ENCODE data around the gene S100A7A.

S100A7A gene

DNA sequence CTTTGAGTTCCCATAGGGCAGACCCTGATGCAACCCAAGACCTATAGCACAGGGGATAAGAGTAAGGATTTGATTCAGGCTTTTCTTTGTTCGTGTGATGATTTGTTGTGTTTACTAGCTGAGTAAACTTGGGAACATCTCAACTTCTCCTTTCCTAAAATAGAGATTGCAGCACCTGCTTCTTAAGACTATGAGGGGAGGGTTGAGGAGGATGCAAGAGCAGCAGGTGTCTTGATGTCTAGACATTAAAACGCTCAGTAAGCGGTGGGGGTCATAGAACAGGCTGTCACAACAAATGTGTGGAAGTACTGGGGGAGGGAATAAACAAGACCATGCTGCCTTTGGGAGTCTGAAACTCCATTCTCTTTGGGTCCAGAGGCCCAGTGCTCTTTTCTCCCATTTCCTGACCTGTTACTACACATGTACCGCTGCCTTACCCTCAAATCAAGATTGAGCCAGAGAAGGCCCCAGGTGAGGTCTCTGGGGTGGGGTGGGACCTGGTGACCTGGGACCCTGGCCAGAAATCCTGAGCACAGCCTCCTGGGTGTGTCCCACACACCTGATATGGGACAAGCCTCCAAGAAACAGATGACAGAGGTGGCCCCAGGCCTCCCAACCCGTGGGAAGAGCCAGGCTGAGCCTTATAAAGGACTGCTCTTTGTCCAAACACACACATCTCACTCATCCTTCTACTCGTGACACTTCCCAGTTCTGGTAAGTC, at the start of gene S100A7A:
S100A7A (plus strand) TSS at position 671 of the 721 bp plus-strand sequence. CDS start 1,563 bp downstream, outside the sequence.
- DNase-seq (ENCODE audit: low spot score) = peak; percentile 36

DNA sequence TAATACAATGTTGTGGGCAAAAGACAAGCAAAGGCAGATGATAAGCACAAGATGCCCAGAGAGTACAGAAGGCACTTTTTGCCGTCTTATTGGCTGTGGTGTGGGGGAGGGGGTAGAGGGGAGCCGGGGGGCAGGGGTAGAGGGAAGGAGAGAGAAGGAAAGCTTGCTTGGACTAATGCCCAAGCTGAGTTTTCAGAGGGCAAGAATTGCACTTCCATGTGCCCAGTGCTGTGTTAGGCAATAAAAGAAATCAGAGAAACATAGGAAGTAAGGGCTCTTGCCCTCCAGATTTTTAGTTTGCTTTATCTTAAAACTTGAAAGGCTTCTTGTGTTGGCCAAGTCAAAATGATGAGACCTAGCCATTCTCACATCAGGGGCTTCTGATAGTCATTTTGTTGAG, 49.2 kb upstream of the S100A7A start:
- no peak for DNase-seq (ENCODE audit: low spot score)

DNA sequence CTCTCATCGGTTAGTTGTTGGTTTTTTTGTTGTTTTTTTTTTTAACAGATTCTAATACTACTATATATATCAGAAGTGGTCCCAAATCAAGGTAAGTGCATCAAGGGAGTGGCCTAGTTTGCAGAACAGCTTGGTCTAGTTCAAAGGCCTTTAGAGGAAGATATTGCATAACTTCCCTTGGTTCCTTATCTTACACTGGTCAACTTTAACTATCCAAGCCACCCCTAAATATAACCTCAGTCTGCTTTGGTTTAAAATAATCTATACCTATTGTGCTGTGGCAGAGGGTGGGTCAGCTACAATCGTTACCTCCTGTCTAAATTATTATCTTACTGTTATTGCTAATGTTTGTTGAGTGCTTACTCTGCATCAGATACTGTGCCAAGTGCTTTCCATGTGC, 47.8 kb upstream of the S100A7A start:
- DNase-seq (ENCODE audit: low spot score) = no peak

DNA sequence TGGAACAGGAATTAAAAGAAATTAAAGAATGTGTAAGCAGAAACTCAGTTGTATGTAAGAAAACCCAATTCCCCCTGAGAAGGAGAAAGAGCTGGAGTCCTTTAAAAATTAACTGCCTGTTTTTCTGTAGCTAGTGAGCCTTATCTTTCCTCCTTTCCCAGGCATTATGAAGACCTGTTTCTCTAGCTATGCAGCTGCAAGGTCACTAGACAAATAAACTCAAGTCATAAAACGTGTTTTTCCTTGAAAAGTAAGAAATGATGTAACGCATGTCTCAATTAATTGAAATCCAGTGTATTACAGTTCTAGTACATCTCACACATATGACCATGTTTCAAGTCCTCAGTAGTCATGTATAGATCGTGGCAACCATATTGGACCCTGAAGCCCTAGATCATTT, 46.2 kb upstream of the S100A7A start:
- no peak for DNase-seq (ENCODE audit: low spot score)

DNA sequence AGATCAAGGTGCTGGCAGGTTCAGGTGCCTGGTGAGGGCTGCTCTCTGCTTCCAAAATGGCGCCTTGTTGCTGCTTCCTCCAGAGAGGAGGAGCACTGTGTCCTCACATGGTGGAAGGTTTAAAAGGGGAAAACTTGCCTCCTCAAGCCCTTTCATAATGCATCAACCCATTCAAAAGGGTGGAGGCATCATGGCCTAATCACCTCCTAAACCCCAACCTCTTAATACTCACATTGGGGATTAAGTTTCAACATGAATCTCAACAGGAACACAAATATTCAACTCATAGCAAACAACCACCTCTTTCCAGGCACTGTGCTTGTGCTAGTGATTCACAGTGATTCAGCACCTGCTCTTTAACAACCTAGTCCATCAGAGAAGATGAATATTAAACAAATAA, 45.1 kb upstream of the S100A7A start:
- no peak for DNase-seq (ENCODE audit: low spot score)

DNA sequence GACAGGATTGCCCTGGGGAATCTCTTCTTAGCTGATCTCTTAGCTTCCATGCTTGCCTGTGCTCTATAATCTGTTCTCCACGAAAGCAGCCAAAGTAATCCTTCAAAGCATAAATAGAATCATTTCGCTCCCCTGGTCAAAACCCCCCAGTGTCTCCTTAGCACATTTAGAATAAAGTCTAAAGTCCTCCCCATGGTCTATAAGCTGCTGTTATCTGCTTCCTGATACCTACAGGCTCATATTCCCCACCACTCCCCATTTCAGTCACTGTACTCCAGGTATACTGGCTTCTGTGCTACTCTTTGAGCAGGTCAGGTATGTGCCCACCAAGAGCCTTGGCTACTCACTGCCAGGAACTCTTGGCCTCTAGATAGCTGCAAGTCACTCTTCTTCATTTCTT, 43.7 kb upstream of the S100A7A start:
- DNase-seq (ENCODE audit: low spot score) = no peak

DNA sequence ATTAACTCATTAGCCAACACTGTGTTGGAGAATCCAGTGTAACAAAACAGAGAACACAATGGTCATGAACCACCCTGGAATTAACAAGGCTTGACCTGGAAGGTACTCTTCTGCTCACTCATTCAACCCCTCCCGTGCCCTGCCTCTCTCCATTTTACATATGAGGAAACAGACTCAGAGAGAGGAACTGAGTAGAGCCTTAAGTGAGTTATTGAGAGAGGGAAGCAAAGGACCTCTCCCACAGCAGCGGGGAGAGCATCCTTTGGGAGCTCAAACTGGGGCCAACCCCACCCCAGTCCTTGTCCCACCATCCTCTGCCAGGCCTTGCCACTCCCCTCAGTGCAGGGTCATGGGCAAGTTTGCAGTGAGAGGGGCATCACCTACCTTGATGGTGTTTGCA, 42.2 kb upstream of the S100A7A start:
- DNase-seq (ENCODE audit: low spot score) = no peak

DNA sequence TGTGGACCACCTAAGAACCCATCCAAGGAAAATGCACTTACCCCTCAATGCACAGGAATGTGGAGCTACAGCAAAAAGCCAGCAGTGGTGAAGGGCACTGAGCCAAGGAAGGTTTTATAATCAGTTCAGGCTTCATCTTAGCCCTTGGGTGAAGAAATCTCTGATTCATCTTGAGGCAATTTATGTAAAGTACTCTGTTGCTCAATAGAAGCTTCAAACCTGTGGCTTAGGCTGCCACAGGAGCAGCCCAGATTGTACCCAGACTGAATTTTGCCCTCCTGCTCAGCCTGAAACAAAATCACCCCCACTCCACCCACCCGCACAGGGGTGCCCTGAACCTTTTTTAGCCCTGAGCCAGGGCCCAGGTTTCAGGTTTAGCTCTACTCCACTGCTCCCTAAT, 40.8 kb upstream of the S100A7A start, which contains the start of gene S100A12:
S100A12 (minus strand) TSS at position 111 of the 400 bp plus-strand sequence. CDS start 1,029 bp downstream, outside the sequence.
- DNase-seq (ENCODE audit: low spot score) = no peak

DNA sequence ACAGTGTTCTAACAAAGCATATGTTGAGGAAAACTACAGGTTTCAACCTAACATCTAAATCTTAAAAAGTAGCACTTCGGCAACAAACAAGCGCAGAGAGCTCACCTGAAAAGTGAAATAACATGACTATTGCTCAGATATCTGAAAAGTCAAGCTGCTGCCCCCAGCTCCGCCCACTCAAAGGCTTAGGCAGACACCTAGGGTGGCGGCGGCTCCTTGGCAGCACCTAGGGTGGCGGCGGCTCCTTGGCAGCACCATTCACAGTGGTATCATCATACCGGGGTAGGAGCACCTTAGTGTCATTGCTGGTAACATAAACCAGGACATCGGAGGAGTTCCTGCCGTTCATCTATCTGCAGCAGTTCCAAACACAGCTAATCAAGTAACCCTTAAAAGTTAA, 36.7 kb upstream of the S100A7A start:
- DNase-seq (ENCODE audit: low spot score) = no peak

DNA sequence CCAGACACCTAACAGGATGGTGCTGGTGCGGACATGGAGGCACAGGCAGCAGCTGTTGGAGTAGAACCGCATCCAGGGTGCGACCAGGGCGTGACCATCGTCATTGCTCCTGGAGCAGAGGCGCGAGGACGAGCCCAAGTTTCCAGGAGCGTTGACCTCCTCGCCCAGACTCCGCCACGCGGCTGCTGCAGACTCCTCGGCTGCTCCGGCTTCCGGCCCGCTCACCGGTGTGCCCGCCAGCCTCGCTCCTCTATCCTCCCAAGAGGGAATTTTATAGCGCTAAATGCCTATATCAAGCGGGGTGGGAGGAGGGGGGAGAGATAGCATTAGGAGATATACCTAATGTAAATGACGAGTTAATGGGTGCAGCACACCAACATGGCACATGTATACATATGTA, 35.6 kb upstream of the S100A7A start:
- DNase-seq (ENCODE audit: low spot score) = no peak

DNA sequence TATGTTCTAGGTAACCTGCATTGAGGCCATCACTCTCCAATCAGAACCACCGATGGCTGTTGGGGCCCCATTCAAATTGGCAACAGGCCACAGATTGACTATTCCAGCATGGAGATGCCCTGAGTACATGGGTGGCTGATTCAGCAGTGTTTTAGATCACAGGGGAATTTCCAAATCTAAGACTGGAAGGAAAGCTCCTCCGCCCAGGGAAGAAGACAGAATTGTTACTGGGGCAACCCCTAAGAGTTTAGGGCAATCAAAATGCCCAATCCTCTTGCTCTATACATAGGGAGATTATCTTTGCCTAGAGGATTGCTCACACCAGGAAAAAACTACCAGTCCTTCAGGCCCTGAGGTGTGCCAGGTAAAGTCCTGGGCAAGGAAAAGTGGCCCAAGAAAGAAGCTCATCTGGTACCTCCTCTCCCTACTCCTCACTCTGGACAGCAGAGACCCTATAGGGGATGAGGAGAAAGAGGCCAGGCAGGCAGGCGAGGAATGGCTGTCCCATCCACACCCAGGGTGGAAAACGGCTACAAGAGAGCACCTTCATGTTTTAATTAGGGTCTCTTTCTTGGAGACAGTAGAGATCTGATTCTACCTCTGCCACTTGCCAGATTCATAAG, 31.3 kb upstream of the S100A7A start:
- no peak for DNase-seq (ENCODE audit: low spot score)

DNA sequence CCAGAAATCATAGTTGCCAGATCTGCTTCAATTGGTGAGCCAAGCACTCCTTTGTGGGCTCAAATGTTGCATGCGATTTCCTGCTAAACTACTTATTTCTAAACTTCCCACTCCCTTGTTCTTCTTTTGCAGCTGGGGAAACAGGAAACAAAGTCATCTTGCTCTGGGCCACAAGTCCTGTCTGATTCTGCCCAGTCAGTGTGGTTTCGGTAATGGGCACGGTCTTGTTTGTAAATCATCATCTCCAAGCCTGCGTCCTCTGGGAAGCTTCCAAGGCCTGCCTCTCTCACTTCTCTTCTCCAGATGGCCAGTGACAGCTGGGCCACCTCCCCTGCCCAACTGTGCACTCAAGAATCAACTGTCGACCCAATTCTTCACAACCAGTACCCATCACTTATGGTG, 29.8 kb upstream of the S100A7A start:
- no peak for DNase-seq (ENCODE audit: low spot score)

DNA sequence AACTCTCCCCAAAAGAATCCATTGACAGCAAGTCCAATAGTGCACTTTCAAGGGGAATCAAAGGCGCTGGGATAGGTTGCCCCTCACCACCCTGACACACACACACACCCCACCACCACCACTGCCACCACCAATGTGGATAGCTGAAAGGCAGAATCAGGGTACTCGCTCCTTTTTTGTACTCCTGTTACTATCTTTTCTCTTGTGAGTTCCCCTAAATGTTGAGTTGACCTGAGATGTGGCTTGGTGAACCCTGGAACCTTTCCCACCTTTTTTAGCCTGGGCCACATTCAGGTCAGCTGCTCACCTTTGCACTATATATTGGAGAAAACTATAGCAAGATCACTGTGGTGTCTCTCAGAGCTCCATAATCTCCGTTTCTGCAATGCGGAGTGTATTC, 29.3 kb upstream of the S100A7A start:
- no peak for DNase-seq (ENCODE audit: low spot score)

DNA sequence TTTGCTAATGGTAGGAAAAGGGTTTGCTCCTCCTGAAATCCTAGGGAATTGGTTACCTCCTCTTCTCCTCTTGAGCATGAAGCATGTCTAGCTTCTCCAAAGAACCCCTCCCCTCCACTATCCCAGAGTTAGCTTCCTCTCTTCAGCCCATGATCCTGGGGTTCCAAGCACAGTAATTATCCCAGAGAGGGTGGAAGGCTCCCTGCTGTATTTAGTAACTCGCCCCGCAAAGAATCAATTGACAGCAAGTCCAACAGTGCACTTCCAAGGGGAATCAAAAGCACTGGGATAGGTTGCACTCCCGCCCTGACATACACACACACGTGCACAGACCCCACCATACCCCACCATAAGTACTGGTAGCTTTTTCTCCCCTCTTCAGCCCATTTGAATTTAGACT, 28.5 kb upstream of the S100A7A start:
- no peak for DNase-seq (ENCODE audit: low spot score)

DNA sequence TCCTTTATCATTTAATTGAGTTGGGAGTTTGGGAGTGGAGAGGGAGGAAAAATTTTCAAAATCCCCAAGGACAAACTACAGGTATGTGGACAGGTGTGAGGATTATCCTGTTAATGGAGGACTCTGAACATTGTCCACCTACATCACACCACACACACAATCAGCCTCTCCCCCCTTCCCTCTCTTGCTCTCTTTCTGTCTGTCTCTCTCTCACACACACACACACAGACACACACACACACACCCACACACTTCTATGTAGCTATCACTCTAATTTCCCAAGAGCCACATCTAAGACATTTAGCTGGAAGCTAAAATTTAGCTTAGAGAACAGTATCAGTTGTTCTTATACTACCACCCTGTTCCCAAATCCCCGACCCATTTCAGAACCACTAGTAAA, 26.9 kb upstream of the S100A7A start:
- DNase-seq (ENCODE audit: low spot score) = no peak

DNA sequence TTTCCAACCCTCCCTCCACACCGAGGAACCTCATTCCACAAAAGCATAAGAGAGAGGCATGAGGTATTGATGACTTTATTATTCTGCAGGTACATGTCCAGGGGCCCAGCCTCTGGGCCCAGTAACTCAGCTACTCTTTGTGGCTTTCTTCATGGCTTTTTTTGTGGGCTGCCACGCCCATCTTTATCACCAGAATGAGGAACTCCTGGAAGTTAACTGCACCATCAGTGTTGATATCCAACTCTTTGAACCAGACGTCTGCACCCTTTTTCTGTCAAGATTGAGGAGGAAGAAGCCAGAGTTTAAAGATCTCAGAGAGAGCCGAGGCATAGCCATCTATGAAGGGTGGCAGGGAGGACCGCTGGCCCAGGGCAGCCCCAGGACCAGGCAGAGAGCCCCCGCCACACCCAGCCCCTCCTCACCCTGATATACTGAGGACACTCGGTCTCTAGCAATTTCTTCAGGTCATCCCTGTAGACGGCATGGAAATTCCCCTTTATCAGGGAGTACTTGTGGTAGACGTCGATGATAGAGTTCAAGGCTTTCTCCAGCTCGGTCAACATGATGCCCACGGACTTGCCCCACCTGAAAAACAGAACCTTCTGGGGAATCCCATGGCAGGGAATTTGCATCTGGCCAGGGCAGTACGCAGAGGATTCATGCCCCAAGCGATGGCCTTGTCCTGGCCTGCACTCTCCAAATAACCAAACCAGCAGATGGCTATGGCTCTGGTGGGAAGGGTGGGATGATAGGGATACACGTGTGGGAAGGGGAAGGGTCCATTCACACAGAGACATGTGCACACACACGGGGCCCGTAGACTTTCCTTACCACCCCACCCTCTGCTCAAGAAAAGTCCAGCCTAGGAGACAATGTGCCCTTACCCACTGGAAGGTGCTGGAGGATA, 26.1 kb upstream of the S100A7A start:
- DNase-seq (ENCODE audit: low spot score) = no peak

DNA sequence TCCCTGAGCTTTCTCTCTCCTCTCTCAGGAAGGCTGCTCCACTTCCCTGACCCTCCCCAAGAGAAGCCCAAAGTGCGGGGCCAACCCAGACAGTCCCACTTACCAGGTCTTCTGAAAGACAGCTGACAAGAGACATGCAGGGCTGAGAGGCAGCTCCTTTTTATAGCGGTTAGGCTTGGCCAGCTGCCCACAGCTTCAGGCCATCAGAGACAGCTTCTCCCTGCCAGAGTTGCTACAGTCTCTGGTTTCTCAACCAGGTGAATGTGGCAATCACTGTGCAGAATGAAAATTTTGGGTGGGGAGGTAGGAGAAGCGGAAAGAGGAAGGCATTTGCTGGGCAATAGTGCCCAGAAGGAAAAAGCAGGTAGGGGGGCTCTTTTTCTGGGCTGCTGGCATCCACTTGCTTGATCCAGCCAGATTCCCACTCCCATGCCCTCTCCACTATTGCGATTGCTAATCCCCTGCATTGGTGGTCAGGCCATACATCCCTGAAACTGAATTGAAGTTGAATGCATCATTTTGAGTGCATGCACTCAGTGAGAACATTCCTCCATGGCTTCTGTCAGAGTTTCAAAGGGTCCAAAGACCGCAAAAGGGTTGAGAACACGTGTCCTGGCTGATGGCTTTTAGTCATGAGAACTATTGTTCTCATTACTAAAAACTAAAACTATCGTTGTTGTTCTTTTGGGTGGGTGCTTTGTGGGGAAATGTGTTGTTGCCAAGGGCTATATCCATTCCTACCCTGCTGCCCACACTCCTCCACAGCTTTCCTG, 25.2 kb upstream of the S100A7A start, which contains the start of gene S100A8:
S100A8 (minus strand) TSS at position 136 of the 773 bp plus-strand sequence. CDS start 538 bp downstream, outside the sequence.
- peak; percentile 41 for DNase-seq (ENCODE audit: low spot score)

DNA sequence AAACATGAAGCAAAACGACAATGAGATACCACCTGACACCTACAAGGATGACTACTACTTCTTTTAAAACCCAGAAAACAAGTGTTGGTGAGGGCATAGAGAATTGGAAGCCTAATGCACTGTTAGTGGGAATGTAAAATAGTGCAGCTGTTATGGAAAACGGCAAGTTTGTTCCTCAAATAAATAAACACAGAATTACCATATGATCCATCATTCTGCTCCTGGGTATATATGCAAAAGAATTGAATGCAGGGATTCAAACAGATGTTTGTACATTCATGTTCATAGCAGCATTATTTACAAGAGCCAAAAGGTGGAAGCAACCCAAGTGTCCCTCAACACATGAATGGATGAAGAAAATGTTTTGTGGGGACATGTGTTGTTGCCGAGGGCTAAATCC, 24.1 kb upstream of the S100A7A start:
- DNase-seq (ENCODE audit: low spot score) = no peak

DNA sequence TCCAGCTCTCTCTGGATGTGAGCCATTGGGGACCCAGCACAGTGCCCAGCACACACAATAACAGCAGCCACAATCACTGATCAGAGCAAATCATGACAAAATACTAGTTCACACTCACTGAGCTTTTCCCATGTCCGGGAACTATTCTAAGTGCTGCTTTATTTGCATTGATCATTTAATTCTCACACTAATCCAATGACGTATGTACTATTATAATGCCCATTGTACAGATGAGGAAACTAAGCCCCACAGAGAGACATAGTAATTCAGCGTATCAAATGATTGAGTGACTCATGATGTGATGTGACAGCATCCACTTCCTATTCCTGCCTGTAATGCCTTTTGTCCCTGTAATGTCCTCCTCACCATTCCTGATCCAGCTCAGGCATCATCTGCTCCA, 23.5 kb upstream of the S100A7A start:
- DNase-seq (ENCODE audit: low spot score) = no peak

DNA sequence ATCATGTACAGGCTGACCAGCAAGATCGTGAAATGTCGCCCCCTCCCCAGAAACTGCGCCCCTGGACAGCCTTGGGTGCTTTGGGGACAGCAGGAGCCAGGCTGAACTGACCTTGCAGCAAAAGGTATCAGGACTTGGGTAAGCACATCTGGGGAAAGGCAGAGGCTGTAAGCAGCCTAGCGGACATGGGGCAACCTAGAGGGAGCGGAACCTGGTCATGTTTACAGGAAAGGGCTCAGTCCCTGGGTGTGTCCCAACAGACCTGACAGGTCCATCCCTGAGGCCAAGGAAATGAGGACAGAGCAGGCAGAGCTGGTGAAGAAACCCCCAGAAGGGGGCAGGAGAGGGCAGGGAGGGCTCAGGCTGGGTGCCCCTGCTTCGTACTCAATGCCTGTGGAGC, 22.4 kb upstream of the S100A7A start:
- DNase-seq (ENCODE audit: low spot score) = no peak

DNA sequence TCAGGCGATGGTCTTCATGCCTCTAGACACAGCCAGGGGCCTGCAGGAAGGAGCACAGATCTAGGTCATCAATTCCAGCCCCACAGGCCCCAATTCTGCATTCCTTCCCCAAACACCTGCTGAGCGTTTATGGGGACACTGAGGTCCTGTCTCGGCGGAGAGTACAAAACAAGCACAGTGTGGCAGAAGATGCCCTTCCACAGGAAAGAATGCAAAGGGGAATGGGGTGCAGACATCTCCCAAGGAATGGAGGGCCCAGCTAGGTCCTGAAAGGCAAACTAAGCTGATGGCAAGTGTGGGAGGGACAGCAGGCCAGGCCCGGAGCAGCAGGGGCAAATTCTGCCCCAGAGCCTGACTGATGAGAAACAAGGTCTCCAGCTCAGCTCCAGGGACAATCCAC, 21.9 kb upstream of the S100A7A start:
- DNase-seq (ENCODE audit: low spot score) = no peak

DNA sequence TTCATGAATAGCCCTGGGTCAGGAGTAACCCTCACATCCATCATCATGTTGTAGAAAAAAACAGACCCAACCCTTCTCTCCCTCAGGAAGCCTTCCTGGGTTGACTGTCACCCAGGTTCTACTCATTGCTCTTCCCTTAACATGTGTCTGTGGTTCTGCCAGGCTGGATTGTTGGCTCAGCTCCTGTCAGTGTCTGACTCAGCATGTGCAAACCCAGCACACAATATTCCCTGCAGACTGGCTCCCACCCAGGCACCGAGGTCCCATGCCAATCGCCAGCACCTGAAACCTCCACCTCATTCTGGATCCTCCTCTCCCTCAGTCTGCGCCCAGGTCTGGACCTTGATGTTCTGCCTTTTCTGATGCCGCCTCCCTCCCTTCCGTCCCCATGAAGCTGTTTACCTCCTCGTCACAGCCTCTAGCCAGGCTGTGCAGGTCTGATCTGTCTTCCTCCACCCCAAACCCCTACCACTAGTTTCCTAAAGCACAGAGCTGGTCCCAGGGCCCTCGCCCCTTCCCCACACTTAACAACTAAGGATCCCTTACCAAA, 21.1 kb upstream of the S100A7A start:
- DNase-seq (ENCODE audit: low spot score) = no peak

All from left forelimb (tissue), 1 donor.